Stomach smooth muscle (tissue), 2 donors: ENCODE results near the gene PCNT.
"Not testable (repeated sequence)": the region's sequence is repeated elsewhere in the genome, so short reads cannot be mapped to it uniquely, and the experiment has no call there.

Experiments used
- H3K27ac ChIP-seq: one replicate; pipeline ENCODE4 v1.7.0; 2013; ENCODE audit warnings: mild to moderate bottlenecking, low read length, inconsistent platforms
- H3K27me3 ChIP-seq, 2 donors: one replicate each; pipeline ENCODE4 v1.7.0; 2013; ENCODE audit warnings: low read length in 2 of 2; ENCODE audit not compliant: insufficient read depth in 2 of 2, control insufficient read depth in 1 of 2
- H3K36me3 ChIP-seq, 2 donors: one replicate each; pipeline ENCODE4 v1.7.0; 2013; ENCODE audit warnings: low read length in 2 of 2; ENCODE audit not compliant: control insufficient read depth in 2 of 2, insufficient read depth in 2 of 2
- H3K4me1 ChIP-seq: one replicate; pipeline ENCODE4 v1.7.0; 2013; ENCODE audit warnings: low read length; ENCODE audit not compliant: control insufficient read depth, insufficient read depth
- H3K4me3 ChIP-seq, 2 donors: one replicate each; pipeline ENCODE4 v1.7.0; 2013; ENCODE audit warnings: low read length in 2 of 2
- H3K9ac ChIP-seq, 2 donors: one replicate each; pipeline ENCODE4 v1.7.0; 2013; ENCODE audit warnings: low read length in 2 of 2, mild to moderate bottlenecking in 1 of 2
- H3K9me3 ChIP-seq, 2 donors: one replicate each; pipeline ENCODE4 v1.7.0; 2013; ENCODE audit warnings: low read length in 2 of 2; ENCODE audit not compliant: control insufficient read depth in 2 of 2
- donor health status: healthy.
- donor health status: Pancreatic carcinoma.

The PCNT gene

GRCh38 chr21:46362946-46363345, 39.0 kb downstream of the PCNT start:
- Histone ChIP-seq H3K27ac (no peak overlapping the region), H3K36me3 (peaks cover 32 to 40% of the 10 kb centered on the region in 2 donors), H3K9ac (no peak overlapping the region), H3K9me3 (no peaks in the 10 kb centered on the region), H3K4me3 (no peak overlapping the region), H3K27me3 (no peaks in the 10 kb centered on the region), H3K4me1 (no peaks in the 10 kb centered on the region)

GRCh38 chr21:46363698-46364097, 39.7 kb downstream of the PCNT start:
- H3K27me3 ChIP-seq = no peaks in the 10 kb centered on the region
- peaks cover 33 to 39% of the 10 kb centered on the region in 2 donors for H3K36me3 ChIP-seq
- no peak overlapping the region for H3K9ac ChIP-seq
- H3K27ac ChIP-seq = no peak overlapping the region
- no peak overlapping the region for H3K4me3 ChIP-seq
- no peaks in the 10 kb centered on the region for H3K4me1 ChIP-seq
- no peaks in the 10 kb centered on the region for H3K9me3 ChIP-seq

DNA sequence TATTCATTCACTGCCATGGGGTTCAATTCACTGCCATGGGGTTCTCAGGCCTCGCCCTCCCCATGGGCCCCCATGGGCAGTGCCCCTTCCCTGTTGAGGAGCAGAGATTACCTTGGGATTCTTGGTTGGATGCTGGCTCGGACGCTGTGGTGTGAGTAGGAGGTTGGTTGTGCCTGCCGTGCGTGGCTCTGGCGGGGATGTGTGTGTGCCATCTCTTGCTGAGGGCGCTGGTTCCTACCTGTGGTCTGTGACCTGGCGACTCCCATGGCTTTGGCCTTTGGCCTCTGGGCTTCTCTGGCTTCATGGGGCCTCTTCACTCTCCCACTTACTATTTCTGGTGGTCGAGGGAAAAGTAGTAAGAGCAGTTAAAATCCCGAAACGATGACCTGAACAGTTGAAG, 42.1 kb downstream of the PCNT start:
- Histone ChIP-seq H3K9me3 (no peaks in the 10 kb centered on the region), H3K27me3 (no peaks in the 10 kb centered on the region), H3K4me1 (no peaks in the 10 kb centered on the region), H3K36me3 (peaks cover 33 to 37% of the 10 kb centered on the region in 2 donors), H3K4me3 (no peak overlapping the region), H3K27ac (no peak overlapping the region), H3K9ac (no peak overlapping the region)

DNA sequence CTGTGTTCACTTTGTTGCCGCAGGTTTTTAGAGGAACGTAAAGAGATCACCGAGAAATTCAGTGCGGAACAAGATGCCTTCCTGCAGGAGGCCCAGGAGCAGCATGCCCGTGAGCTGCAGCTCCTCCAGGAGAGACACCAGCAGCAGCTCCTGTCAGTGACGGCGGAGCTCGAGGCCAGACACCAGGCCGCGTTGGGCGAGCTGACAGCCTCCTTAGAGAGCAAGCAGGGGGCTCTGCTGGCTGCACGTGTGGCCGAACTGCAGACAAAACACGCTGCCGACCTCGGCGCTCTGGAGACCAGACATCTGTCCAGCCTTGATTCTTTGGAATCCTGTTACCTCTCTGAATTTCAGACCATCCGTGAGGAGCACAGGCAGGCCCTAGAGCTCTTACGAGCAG, 42.6 kb downstream of the PCNT start:
- Histone ChIP-seq H3K27me3 (no peaks in the 10 kb centered on the region), H3K36me3 (peaks cover 30 to 34% of the 10 kb centered on the region in 2 donors), H3K4me1 (no peaks in the 10 kb centered on the region), H3K4me3 (no peak overlapping the region), H3K9ac (no peak overlapping the region), H3K9me3 (no peaks in the 10 kb centered on the region), H3K27ac (no peak overlapping the region)

DNA sequence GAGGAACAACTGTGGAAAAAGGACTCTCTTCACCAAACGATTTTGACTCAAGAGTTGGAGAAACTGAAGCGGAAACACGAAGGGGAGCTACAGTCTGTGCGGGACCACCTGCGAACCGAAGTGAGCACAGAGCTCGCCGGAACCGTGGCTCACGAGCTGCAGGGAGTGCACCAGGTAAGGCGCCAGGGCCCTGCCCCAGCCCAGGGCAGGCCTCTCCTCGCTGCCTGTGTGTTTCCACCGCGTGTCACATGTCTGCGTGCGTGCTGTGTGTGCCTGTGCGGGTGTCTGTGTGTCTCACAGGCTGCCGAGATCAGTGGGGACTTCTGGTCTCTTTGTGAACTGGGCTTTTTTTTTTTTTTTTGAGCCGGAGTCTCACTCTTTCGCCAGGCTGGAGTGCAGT, 43.0 kb downstream of the PCNT start:
- no peaks in the 10 kb centered on the region for H3K9me3 ChIP-seq
- H3K36me3 ChIP-seq = peaks cover 30 to 36% of the 10 kb centered on the region in 2 donors
- H3K27ac ChIP-seq = no peak overlapping the region
- H3K4me1 ChIP-seq = no peaks in the 10 kb centered on the region
- H3K9ac ChIP-seq = no peak overlapping the region
- H3K4me3 ChIP-seq = no peak overlapping the region
- H3K27me3 ChIP-seq = no peaks in the 10 kb centered on the region

DNA sequence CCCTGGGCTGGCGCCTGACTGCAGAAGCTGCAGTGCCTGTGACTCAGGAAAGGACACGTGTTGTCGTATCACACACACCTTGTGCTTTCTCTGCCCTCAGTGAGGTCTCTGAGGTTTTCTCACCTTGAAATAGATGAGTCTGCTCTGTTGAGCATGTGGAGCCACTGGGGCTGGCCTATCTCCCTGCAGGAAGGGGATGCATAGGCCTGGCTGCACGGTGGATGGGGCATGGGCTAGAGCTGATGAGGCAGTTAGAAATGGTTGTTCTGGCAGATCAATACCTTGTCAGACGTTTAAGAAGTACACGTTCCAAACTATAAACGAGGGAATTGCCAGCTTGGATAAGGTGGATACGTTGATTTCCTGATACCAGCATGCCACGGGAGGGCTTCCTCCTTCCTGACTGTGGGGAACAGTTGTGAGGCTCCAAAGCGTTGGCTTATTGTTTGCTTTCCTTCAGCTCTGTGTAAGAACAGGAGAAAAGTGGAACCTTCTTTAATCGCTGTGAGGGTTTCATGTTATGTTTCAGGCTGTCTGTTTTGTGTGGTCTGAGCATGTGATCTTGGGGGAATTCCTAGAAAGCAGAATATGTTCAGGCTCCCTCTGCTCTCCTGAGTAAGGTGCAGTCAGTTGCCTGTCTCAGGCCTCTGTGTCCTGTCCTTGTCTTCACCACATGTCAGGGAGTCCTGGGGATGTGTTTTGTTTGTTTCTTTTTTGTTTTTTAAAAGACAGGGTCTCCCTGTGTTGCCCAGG, 44.8 kb downstream of the PCNT start:
- Histone ChIP-seq H3K27me3 (no peaks in the 10 kb centered on the region), H3K36me3 (peaks cover 21 to 31% of the 10 kb centered on the region in 2 donors), H3K4me3 (no peak overlapping the region), H3K9ac (no peak overlapping the region), H3K27ac (no peak overlapping the region), H3K4me1 (no peaks in the 10 kb centered on the region), H3K9me3 (no peaks in the 10 kb centered on the region)

GRCh38 chr21:46369520-46370235, 45.7 kb downstream of the PCNT start:
- no peaks in the 10 kb centered on the region for H3K4me1 ChIP-seq

GRCh38 chr21:46371204-46372013, 47.5 kb downstream of the PCNT start:
- Histone ChIP-seq H3K4me3 (no peak overlapping the region), H3K36me3 (peaks cover 17 to 23% of the 10 kb centered on the region in 2 donors), H3K27ac (no peak overlapping the region)

More at GRCh38 chr21:46369520-46370235, 45.7 kb downstream of the PCNT start:
- no peak overlapping the region for H3K27ac ChIP-seq
- no peak overlapping the region for H3K9ac ChIP-seq
- no peaks in the 10 kb centered on the region for H3K9me3 ChIP-seq
- H3K4me3 ChIP-seq = no peak overlapping the region
- no peaks in the 10 kb centered on the region for H3K27me3 ChIP-seq
- peaks cover 17 to 30% of the 10 kb centered on the region in 2 donors for H3K36me3 ChIP-seq

GRCh38 chr21:46372014-46372485, 48.1 kb downstream of the PCNT start:
- H3K4me1 ChIP-seq = no peaks in the 10 kb centered on the region
- H3K27ac ChIP-seq = no peak overlapping the region
- no peaks in the 10 kb centered on the region for H3K9me3 ChIP-seq
- H3K9ac ChIP-seq = no peak overlapping the region
- H3K27me3 ChIP-seq = no peaks in the 10 kb centered on the region
- H3K4me3 ChIP-seq = no peak overlapping the region
- H3K36me3 ChIP-seq = peaks cover 13 to 17% of the 10 kb centered on the region in 2 donors

More at GRCh38 chr21:46371204-46372013, 47.5 kb downstream of the PCNT start:
- no peaks in the 10 kb centered on the region for H3K9me3 ChIP-seq
- H3K4me1 ChIP-seq = no peaks in the 10 kb centered on the region
- H3K27me3 ChIP-seq = no peaks in the 10 kb centered on the region
- H3K9ac ChIP-seq = no peak overlapping the region

- not testable (repeated sequence) for H3K9ac ChIP-seq, H3K4me3 ChIP-seq, H3K4me1 ChIP-seq, H3K27ac ChIP-seq, H3K9me3 ChIP-seq, H3K27me3 ChIP-seq
- peaks cover 6 to 14% of the 10 kb centered on the region in 2 donors for H3K36me3 ChIP-seq
Observed at GRCh38 chr21:46372947-46373346, 49.0 kb downstream of the PCNT start.
